ENCODE results near the gene PRR19.

PRR19 gene

DNA sequence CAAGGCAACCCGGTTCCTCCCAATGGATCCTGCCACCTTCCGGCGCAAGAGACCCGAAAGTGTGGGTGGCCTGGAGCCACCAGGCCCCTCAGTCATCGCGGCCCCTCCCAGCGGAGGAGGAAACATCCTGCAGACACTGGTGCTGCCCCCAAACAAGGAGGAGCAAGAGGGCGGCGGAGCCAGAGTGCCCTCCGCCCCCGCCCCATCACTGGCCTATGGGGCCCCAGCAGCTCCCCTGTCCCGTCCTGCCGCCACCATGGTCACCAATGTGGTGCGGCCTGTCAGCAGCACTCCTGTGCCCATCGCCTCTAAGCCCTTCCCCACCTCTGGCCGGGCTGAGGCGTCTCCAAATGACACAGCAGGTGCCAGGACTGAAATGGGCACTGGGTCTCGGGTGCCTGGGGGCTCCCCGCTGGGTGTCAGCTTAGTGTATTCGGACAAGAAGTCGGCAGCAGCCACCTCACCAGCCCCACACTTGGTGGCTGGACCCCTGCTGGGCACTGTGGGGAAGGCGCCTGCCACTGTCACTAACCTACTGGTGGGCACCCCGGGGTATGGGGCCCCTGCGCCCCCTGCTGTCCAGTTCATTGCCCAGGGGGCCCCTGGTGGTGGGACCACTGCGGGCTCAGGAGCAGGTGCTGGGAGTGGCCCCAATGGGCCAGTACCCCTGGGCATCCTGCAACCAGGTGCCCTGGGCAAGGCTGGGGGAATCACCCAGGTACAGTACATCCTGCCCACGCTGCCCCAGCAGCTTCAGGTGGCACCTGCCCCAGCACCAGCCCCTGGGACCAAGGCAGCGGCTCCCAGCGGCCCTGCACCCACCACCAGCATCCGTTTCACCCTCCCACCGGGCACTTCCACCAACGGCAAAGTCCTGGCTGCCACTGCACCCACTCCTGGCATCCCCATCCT, 11.2 kb upstream of the PRR19 start:
- Histone ChIP-seq H3K27ac (peak overlapping the region in 1 of 21 experiments; percentile 15), H3K4me3 (no peak overlapping the region)

DNA sequence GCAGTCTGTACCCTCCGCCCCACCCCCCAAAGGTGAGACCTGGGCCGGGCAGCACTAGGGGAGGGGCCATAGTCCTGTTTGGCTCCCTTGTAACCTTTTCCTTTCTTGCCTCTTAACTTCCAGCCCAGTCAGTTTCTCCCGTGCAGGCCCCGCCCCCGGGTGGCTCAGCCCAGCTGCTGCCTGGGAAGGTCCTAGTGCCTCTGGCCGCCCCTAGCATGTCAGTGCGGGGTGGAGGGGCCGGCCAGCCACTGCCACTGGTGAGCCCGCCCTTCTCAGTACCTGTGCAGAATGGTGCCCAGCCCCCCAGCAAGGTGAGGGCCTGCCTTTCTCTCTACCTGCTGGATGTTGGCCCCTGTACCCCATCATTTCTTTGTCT, 10.5 kb upstream of the PRR19 start:
- Histone ChIP-seq H3K27ac (no peak overlapping the region), H3K4me3 (no peak overlapping the region)

DNA sequence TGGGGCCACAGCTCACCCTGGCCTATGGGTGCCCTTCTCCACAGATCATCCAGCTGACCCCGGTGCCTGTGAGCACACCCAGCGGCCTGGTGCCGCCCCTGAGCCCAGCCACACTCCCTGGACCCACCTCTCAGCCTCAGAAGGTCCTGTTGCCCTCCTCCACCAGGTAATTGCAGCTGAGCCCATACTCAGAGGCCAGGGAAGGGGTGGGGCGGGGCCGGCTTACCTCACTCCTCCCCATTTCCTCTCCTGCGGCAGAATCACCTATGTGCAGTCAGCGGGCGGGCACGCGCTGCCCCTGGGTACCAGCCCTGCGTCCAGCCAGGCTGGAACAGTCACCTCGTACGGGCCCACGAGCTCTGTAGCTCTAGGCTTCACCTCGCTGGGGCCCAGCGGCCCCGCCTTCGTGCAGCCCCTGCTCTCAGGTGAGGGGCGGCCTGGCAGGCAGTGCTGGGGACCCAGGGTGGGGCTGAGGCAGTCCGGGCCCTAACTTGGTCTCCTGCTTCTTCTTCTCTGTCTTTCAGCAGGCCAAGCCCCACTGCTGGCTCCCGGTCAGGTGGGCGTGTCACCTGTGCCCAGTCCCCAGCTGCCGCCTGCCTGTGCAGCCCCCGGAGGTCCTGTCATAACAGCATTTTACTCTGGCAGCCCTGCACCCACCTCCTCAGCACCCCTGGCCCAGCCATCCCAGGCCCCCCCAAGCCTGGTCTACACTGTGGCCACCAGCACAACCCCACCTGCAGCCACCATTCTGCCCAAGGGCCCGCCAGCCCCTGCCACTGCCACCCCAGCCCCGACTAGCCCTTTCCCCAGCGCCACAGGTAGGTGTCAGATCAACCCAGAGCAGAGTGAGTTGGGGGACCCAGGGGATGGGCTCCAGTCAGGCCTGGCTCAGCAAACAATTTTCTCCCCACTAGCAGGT, 9.6 kb upstream of the PRR19 start:
- no peak overlapping the region for H3K27ac ChIP-seq

DNA sequence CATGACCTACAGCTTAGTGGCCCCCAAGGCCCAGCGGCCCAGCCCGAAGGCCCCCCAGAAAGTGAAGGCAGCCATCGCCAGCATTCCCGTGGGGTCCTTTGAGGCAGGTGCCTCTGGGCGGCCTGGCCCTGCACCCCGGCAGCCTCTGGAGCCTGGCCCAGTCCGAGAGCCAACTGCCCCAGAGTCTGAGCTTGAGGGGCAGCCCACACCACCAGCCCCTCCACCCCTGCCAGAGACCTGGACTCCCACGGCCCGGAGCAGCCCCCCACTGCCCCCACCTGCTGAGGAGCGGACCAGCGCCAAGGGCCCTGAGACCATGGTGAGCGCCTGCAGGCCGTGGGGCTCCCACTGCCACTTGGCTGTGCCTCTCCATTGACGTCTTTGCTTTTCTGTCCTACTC, 9.0 kb upstream of the PRR19 start:
- H3K27ac ChIP-seq: no peak overlapping the region
- H3K4me3 ChIP-seq: no peak overlapping the region

More for the DNA sequence above, 9.6 kb upstream of the PRR19 start:
- H3K4me3 ChIP-seq: no peak overlapping the region

DNA sequence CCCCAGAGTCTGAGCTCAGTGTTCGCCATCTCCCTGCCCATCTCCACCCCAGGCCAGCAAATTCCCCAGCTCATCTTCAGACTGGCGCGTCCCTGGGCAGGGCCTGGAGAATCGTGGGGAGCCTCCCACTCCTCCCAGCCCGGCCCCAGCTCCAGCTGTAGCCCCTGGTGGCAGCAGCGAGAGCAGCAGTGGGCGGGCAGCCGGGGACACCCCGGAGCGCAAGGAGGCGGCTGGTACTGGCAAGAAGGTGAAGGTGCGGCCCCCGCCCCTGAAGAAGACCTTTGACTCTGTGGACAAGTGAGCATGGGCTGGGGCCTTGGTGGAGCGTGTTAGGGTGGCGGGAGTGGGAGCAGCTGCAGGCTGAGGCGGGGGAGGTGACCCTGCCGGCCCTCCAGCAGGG, 8.4 kb upstream of the PRR19 start:
- Histone ChIP-seq H3K27ac (no peak overlapping the region), H3K4me3 (no peak overlapping the region)

DNA sequence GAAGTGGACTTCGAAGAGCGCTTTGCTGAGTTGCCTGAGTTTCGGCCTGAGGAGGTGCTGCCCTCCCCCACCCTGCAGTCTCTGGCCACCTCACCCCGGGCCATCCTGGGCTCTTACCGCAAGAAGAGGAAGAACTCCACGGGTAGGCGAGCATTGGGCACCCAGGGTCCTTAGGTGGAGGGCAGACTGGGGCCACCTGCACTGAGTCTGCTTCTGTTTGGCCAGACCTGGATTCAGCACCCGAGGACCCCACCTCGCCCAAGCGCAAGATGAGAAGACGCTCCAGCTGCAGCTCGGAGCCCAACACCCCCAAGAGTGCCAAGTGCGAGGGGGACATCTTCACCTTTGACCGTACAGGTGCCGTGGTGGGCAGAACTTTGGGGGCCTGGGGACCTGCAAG, 8.0 kb upstream of the PRR19 start:
- Histone ChIP-seq H3K4me3 (no peak overlapping the region), H3K27ac (no peak overlapping the region)

DNA sequence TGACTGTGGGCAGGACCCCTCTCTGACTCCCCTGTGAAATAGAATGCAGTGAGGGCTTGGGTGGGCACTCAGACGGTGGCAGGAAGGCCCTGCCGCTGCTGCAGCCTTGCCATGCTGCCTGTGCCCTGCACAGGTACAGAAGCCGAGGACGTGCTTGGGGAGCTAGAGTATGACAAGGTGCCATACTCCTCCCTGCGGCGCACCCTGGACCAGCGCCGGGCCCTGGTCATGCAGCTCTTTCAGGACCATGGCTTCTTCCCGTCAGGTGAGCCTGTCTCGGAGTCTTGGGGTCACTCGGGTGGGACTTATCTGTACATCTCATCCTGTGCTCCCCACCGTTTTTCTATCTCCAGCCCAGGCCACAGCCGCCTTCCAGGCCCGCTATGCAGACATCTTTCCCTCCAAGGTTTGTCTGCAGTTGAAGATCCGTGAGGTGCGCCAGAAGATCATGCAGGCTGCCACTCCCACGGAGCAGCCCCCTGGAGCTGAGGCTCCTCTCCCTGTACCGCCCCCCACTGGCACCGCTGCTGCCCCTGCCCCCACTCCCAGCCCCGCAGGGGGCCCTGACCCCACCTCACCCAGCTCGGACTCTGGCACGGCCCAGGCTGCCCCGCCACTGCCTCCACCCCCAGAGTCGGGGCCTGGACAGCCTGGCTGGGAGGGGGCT, 7.3 kb upstream of the PRR19 start:
- H3K27ac ChIP-seq: peak overlapping the region in 1 of 21 experiments; percentile 37

DNA sequence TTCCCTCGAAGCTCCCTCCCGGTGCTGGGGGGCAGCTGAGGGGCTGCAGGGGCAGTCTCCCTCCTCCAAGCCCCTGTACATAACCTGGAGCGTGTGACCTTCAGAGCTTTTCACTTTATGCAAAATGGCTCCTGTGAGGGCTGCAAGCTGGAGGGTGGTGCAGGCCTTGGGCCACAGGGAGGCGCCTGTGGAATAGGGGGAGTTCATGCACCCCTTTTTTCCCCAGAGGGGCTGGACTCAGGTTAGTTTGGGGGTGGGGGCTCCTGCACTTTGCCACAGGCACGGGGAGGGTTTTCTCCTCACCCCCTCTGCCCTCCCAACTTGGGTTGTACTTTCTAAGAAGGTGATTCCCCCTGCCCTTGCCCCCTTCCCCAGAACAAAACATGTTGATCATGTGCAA, 6.6 kb upstream of the PRR19 start:
- no peak overlapping the region for H3K4me3 ChIP-seq
- peak overlapping the region in 2 of 21 experiments; percentile 2 to 14 for H3K27ac ChIP-seq

More for the DNA sequence above, 7.3 kb upstream of the PRR19 start:
- H3K4me3 ChIP-seq: no peak overlapping the region

DNA sequence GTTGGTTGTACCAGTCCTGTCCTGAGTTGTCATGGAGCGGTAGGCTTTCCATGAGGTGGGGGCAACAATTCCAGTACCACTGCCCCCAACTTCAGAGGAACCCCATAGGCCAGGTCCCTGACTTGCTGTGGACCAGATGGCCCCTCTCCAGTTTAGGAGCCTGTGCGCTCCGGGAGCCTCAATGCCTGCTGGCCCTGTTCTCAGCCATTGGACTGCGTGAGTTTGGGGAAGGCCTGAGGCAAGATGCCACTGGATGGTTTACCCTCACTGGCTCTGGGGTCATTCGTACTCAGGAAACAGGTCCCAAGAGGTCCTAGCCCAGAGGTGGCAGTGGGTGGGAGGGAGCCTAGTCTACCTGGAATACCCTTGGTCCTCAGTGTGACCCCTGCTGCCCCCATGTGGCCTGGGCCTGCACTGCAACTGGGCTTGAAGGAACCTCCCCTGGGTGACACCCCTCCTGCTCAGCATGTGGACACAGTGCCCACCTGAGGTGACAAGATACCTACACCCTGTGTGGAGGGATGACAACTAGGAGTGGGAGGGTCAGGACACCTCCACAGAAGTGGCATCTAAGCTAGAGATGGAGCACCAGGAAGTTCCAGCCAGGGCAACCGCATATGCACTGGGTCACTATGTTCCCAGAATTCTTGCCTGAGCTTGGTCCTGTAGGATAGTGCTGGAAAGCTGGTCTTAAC, 6.0 kb upstream of the PRR19 start:
- Histone ChIP-seq H3K4me3 (no peak overlapping the region), H3K27ac (peak overlapping the region in 3 of 21 experiments; percentile 2 to 14 (median 2))

DNA sequence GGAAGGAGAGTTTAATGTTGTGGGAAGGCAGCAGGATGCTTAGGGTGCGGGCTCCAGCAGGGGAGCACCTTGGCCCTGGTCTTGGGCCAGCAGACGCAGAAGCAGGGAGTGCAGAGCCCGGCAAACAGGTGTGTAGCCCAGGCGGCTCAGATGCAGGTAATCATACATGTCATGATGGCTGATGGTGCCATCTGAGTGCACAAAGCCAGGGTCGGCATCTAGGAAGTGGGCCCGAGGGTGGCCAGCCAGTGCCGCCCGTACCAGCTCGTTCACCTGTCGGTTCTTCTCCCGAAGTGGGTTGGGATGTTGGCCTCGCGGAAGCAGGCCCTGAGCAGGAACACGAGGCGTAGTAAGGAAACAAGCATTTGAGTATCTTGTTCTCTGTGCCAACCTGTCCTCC, 4.9 kb upstream of the PRR19 start:
- no peak overlapping the region for H3K27ac ChIP-seq
- no peak overlapping the region for H3K4me3 ChIP-seq

DNA sequence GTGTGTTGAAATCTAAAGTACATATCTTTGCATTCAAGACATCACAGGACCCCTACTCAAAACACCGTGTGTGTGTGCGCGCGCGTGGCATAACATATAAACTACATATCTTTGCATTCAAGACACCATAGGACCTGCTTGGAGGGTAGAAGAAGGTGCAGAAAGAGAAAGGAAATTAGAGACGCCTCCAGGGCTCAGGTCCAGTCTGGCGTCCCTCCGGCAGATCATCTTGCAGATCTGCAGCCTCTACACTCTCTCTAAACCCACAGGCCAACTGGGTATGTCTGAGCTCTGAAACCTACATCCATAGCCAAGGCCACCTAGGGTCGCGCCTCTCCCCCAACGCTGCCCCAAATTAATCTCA, 1.2 kb downstream of the PRR19 start:
- Histone ChIP-seq H3K4me3 (peak overlapping the region in 4 of 7 experiments; percentile 37 to 56 (median 52)), H3K27ac (peak overlapping the region in 10 of 21 experiments; percentile 11 to 86 (median 67))

DNA sequence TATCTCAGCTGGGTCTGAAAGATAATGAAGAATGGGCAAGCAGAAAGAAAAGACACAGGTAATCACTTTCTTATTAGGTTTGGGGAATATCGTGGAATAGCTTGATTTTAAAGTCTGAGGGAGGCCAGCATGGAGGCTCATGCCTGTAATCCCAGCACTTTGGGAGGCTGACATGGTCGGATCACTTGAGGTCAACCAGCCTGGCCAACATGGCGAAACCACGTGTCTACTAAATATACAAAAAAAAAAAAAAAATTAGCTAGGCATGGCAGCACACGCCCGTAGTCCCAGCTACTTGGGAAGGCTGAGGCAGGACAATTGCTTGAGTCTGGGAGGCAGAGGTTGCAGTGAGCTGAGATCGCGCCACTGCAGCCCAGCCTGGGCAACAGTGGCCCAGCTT, 1.9 kb downstream of the PRR19 start:
- no peak overlapping the region for H3K4me3 ChIP-seq
- peak overlapping the region in 1 of 21 experiments; percentile 86 for H3K27ac ChIP-seq

DNA sequence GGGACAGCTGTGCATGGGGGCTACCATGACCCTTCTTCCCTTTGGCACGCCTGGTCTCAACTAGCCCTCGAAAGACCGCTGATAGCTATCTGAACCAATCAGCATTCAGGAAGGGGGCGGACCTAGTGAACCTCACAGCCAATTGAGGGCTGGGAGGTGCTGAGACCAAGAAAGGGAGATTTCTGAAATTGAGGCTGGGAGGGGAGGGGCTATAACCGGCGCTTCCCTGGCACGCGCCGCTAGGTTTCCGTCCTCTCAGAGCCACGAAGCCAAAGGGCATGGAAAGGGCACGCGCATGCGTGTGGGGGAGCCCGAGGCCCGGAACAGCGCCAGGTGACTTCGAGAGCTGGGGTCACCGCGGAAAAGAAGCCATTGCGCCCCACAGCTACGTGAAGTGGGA, 4.7 kb downstream of the PRR19 start:
- Histone ChIP-seq H3K27ac (no peak overlapping the region), H3K4me3 (no peak overlapping the region)

DNA sequence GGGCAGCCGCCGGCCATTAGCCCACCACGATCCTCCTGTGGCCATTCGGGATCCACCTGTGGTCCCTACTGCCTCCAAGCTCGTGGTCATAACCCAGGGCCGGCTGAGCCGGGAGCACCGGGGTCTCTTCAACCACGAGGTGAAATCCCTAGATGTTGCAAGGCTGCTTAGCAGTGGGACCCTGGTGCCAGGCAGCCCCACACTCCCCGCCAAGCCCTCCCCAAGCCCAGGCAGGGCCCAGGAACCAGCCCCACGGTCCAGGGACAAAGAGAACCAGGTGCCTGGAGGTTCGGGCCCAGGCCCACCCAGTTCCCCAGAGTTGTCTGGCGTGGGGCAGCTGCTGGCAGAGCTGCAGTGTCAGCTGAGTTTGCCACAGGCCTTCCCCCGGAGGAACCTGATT, 7.8 kb downstream of the PRR19 start:
- no peak overlapping the region for H3K27ac ChIP-seq
- no peak overlapping the region for H3K4me3 ChIP-seq

DNA sequence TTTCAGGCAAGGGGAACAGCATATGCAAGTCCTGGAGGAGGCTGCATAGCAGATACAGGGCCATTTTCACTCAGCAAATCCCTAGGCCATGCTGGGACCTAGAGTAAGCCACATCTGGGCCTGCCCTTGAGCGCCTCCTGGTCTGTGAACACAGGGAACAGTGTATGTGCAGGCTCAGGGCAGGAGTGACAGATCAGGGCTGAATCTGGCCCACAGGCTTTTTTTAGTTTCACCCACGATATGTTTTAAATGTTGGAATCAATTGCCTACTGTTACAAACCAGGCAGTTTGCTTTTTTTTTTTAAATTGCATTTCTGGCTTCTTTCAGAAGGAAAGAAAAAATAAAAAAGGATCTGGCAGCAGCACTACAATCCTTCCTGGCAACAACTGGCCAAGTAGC, 9.7 kb downstream of the PRR19 start:
- Histone ChIP-seq H3K27ac (no peak overlapping the region), H3K4me3 (no peak overlapping the region)

DNA sequence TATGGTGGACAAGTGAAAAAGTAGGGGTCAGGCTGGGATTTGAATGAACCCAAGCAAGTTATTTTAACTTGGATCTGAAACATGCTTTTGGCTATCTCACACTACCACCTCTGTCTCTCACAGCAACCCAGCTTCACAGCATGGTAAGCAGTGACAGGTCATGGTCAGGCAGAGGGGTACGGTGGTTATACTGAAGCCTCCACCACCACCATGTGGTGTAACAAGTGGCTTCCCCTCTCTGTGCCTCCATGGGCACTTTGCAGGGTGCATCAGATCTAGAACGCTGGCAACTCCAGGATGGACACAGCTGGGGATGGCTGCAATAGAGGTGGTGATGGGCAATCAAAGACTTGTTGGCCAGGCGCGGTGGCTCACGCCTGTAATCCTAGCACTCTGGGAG, 10.4 kb downstream of the PRR19 start:
- Histone ChIP-seq H3K4me3 (no peak overlapping the region), H3K27ac (no peak overlapping the region)

DNA sequence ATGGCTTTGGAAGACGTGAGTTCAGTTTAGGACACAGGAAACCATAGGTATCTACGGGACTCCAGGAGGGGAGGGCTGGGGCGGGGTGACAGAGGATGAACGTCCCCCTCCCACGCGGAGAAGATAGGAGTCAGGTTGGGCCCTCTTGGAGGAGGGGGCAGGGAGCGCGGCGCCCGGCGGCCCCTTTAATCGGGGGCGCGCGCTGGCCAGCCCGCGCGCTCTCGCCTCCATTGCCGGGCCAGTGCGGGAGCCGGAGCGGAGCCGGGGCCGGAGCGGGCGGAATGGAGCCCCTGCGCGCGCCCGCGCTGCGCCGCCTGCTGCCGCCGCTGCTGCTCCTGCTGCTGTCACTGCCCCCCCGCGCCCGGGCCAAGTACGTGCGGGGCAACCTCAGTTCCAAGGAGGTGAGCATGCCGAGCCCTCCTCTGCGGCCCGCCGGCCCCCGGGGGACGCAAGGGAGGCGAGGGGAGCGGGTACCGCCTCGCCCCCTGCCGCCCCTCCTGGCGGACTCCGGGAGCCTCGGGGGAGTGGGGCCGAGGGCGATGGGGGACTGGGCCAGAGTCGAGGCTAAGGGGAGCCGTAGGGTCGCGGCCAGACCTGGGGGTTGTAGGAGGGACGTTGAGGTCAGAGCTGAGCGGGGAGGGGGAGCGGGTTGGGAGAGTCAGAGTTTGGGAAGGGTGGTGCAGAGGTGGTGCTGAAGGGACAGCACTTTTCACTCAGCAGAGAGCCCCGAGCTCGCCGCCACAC, 11.3 kb downstream of the PRR19 start, which contains the start of gene TMEM145:
TMEM145 (plus strand) TSS at position 214 of the 744 bp plus-strand sequence; CDS start at position 282, 68 bp downstream.
- H3K27ac ChIP-seq: no peak within 1 kb of the TSS
- H3K4me3 ChIP-seq: peak within 1 kb of the TSS; percentile 4 to 50 (median 29)

DNA sequence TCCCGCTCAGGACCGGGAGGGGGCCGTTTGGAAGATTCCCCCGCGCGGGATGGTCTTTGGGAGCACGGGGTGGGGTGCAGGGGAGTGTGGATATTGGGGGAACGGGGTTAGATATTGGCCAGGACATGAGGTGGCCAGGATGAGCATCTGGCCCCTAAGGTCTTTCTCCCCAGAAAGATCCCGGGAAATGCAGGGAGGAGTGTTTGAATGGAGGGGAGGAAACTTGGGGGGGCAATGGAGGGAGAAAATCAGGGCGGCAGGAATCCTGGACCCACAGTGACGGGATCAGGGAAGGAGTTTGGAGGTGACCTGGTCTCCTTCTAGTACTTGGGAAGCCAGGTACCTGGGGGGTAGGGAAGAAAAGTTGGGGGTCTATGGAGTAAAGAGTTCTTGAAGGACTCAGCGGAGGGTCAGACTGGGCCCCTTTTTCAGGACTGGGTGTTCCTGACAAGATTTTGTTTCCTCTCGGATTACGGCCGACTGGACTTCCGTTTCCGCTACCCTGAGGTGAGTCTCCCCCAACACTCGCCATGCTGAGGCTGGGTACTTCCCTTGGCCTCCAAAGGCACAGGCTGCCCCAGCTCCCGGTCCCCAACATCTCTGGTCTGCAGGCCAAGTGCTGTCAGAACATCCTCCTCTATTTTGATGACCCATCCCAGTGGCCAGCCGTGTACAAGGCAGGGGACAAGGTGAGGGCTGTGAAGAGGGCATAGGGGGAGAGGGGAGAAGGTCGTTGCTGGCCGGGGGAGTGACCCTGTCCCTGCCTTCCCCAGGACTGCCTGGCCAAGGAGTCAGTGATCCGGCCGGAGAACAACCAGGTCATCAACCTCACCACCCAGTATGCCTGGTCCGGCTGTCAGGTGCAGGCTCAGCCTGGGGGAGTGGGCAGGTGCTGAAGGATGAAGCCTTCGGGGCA, 12.2 kb downstream of the PRR19 start:
- Histone ChIP-seq H3K27ac (no peak overlapping the region), H3K4me3 (peak overlapping the region in 1 of 7 experiments; percentile 50)

Measured in skin epidermis (tissue), 12 donors.